Measurements from ENCODE around the gene NFATC4.

DNA sequence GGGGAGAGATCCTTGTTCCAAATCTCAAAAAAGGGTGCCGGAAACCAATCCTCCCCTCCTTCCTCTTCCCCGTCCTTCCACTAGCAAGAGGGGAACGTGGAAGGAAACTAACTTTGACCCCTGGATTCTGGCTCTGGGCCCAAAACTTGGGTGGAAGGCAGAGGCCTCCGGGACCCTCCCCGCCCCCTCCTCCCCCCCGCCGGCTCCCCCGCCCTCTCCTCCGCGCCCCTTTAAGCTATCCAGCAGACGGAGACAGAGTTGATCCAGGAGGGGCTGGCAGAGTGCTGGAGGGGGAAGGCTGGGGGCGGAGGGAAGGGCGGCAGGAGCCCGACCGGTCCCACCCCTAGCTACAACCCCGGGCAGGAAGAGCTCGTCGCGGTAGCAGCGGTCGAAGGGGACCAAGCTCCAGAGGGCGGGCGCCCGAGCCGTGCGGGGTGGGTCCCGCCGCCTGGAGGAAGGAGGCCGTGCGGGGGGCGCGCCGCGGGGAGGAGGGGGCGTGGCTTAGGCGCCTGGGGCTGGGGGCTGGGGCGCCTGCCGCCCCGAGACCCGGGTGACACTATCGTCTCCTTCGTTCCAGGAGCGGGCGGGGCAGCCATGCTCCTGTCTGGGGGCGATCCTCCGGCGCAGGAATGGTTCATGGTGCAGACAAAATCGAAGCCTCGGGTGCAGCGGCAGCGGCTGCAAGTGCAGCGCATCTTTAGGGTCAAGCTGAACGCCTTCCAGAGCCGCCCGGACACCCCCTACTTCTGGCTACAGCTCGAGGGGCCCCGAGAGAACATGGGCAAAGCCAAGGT, 30.9 kb downstream of the NFATC4 start, which contains the start of gene NYNRIN:
- TF ChIP-seq EZH2 (IDR thresholded peaks at IDR 0.05; ENCODE audit: low read depth, unreplicated experiment) (no peak), EZH2phosphoT487 (IDR thresholded peaks at IDR 0.05; ENCODE audit: unreplicated experiment) (no peak), ZNF331 (CRISPR knock-in tag; IDR thresholded peaks at IDR 0.05; ENCODE audit: low read depth) (no peak)
- TF ChIP-seq, protein P1, sequence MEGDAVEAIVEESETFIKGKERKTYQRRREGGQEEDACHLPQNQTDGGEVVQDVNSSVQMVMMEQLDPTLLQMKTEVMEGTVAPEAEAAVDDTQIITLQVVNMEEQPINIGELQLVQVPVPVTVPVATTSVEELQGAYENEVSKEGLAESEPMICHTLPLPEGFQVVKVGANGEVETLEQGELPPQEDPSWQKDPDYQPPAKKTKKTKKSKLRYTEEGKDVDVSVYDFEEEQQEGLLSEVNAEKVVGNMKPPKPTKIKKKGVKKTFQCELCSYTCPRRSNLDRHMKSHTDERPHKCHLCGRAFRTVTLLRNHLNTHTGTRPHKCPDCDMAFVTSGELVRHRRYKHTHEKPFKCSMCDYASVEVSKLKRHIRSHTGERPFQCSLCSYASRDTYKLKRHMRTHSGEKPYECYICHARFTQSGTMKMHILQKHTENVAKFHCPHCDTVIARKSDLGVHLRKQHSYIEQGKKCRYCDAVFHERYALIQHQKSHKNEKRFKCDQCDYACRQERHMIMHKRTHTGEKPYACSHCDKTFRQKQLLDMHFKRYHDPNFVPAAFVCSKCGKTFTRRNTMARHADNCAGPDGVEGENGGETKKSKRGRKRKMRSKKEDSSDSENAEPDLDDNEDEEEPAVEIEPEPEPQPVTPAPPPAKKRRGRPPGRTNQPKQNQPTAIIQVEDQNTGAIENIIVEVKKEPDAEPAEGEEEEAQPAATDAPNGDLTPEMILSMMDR (conservative IDR thresholded peaks at IDR 0.05; ENCODE audit: low read depth in 2 of 2), result no peak

Measured in GM23338 (cell line).